Osteocyte (in vitro differentiated cells): ENCODE measurements around the gene MINDY1. TPM values are rescaled to one million over a fixed set of nuclear protein-coding genes. Genes with fewer than 3 reads are reported as not detected.

ENCODE experiments used
- DNase-seq: peaks from one replicate; pipeline ENCODE4 v3.0.0; 2021; ENCODE audit warnings: mixed read lengths; ENCODE audit not compliant: unreplicated experiment; ENCODE audit errors: extremely low spot score
- H3K27ac Mint-ChIP-seq: one replicate; pipeline ENCODE4 v1.8.0; 2021; ENCODE audit warnings: mild to moderate bottlenecking, mixed read lengths; ENCODE audit not compliant: unreplicated experiment
- H3K27me3 Mint-ChIP-seq: one replicate; pipeline ENCODE4 v1.8.0; 2021; ENCODE audit warnings: mixed read lengths; ENCODE audit not compliant: unreplicated experiment
- H3K36me3 Mint-ChIP-seq: one replicate; pipeline ENCODE4 v1.8.0; 2021; ENCODE audit warnings: mixed read lengths; ENCODE audit not compliant: unreplicated experiment
- H3K4me1 Mint-ChIP-seq: one replicate; pipeline ENCODE4 v1.8.0; 2021; ENCODE audit warnings: mixed read lengths; ENCODE audit not compliant: unreplicated experiment
- H3K4me3 Mint-ChIP-seq: one replicate; pipeline ENCODE4 v1.8.0; 2021; ENCODE audit warnings: mild to moderate bottlenecking, moderate library complexity, mixed read lengths; ENCODE audit not compliant: unreplicated experiment
- H3K9me3 Mint-ChIP-seq: one replicate; pipeline ENCODE4 v1.8.0; 2021; ENCODE audit warnings: mixed read lengths; ENCODE audit not compliant: unreplicated experiment
- CTCF ChIP-seq: fragments of 200-600 bp; sonication (generic); IDR thresholded peaks from 2 replicates; pipeline ENCODE4 v1.5.0; 2021; ENCODE audit warnings: antibody characterized with exemption, mild to moderate bottlenecking, moderate library complexity
- total RNA-seq: library from RNA; stranded (reverse); gene quantifications from 2 replicates; pipeline ENCODE4 v1.2.1, GENCODE V29; 2021

MINDY1 gene
- total RNA-seq, 1 donor from 2014 or later: 22.2 TPM

- no peak for TF ChIP-seq CTCF
- Mint-ChIP-seq H3K4me3 (peak within 1 kb of the TSS; percentile 99), H3K4me1 (peaks cover 57% of the 10 kb centered on the region), H3K27me3 (no peaks in the 10 kb centered on the region), H3K27ac (peak within 1 kb of the TSS; percentile 99), H3K36me3 (no peaks in the 10 kb centered on the region), H3K9me3 (no peaks in the 10 kb centered on the region)
- DNase-seq: peak; percentile 99
Measured at GRCh38 chr1:151008244-151009205, 1.8 kb upstream of the MINDY1 start, which contains the start of gene PRUNE1. Gene PRUNE1, plus strand, starts transcription at chr1:151008449. Its CDS starts 184 bp downstream, at chr1:151008633.

DNA sequence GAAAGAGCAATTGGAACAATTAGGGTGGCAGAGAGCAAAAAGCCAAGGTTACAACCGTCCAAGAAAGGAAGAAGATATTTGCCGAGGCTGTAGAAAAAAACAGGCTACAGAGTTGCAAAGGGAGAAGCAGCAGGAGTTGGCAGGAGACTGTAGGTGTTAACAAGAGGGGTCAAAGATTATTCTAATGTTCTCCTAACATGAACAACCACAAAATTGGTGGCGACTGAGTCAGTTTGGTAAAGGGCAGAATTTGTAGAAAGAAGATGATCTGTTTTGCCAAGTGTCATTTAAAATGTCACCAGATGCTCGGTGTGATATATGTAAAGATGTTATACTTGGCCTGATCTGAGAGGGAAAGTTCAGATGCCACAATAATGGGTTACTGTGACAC, 1.1 kb upstream of the MINDY1 start:
- H3K27ac Mint-ChIP-seq: peak overlapping the region; percentile 99
- H3K36me3 Mint-ChIP-seq: no peaks in the 10 kb centered on the region
- H3K4me3 Mint-ChIP-seq: peak overlapping the region; percentile 99
- H3K9me3 Mint-ChIP-seq: no peaks in the 10 kb centered on the region
- TF ChIP-seq CTCF: no peak
- H3K27me3 Mint-ChIP-seq: no peaks in the 10 kb centered on the region
- no peak for DNase-seq
- peaks cover 61% of the 10 kb centered on the region for H3K4me1 Mint-ChIP-seq

DNA sequence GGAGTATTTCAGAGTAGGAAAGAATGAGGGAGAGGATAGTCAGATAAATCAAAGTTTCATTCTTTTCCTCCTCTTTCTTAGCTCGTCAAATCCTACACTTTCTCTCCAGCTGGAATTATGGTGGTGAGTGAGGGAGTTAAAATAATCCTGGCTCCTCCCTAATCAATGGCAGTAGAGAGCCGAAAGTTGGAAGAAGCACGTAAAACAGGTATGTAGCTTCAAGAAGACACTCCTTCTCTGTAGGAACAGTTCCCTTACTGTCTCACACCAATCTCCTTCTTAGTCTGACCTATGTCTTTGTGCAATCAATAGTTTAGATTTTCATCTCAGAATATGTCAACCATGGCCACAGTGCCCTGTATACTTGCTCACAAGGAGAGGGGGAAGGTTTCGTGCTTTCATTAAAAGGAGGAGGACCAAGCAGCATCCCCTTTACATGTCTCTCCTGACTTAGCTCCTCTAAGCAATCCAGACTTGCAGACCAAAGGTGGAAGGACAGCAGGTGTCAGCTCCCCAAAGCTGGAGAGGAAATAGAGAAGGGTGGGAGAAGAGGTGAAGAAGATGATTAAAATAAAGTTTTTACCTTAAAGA, 878 bp downstream of the MINDY1 start:
- peak overlapping the region; percentile 94 for H3K4me3 Mint-ChIP-seq
- no peak for DNase-seq
- H3K4me1 Mint-ChIP-seq: peaks cover 60% of the 10 kb centered on the region
- H3K27ac Mint-ChIP-seq: peak overlapping the region; percentile 99
- peaks cover 12% of the 10 kb centered on the region for H3K36me3 Mint-ChIP-seq
- H3K27me3 Mint-ChIP-seq: no peaks in the 10 kb centered on the region
- no peak for TF ChIP-seq CTCF
- no peaks in the 10 kb centered on the region for H3K9me3 Mint-ChIP-seq

DNA sequence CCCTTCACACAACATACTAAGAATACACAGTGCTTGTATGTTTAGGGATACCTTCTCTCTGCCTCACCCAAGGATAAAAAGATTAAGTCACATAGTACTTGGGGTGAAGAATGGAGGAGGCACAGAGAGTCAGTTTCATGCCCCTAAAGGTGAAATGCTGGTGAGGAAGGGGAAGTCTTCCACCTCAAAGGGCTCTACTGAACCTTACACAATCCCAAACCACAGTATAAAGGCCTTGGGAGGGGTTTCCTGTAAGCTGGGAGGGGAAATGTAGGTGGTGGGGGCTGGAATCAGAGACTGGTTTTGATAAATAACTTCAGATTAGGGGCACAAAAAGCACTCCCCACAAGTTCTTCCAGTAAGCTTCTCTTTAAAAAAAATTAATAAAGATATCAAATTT, 3.5 kb downstream of the MINDY1 start:
- no peak for TF ChIP-seq CTCF
- H3K9me3 Mint-ChIP-seq: no peaks in the 10 kb centered on the region
- DNase-seq: no peak
- H3K27me3 Mint-ChIP-seq: no peaks in the 10 kb centered on the region
- H3K4me1 Mint-ChIP-seq: peaks cover 47% of the 10 kb centered on the region
- H3K27ac Mint-ChIP-seq: no peak overlapping the region
- H3K36me3 Mint-ChIP-seq: peaks cover 16% of the 10 kb centered on the region
- no peak overlapping the region for H3K4me3 Mint-ChIP-seq

- no peaks in the 10 kb centered on the region for H3K9me3 Mint-ChIP-seq
- TF ChIP-seq CTCF: no peak
- H3K36me3 Mint-ChIP-seq: peaks cover 16% of the 10 kb centered on the region
- peaks cover 41% of the 10 kb centered on the region for H3K4me1 Mint-ChIP-seq
- H3K4me3 Mint-ChIP-seq: peak overlapping the region; percentile 1
- peak overlapping the region; percentile 66 for H3K27ac Mint-ChIP-seq
- H3K27me3 Mint-ChIP-seq: no peaks in the 10 kb centered on the region
- no peak for DNase-seq
Measured at GRCh38 chr1:151002611-151003010, 4.1 kb downstream of the MINDY1 start.
